DND-41 (cell line): ENCODE measurements around the gene SEC14L2.
"Not testable (repeated sequence)": the region's sequence is repeated elsewhere in the genome, so short reads cannot be mapped to it uniquely, and the experiment has no call there.

Experiments
- EZH2 ChIP-seq: IDR thresholded peaks from 3 replicates; pipeline ENCODE4 v1.6.1; 2012; ENCODE audit warnings: borderline replicate concordance, low read depth, mild to moderate bottlenecking, moderate library complexity, low read length, inconsistent platforms; ENCODE audit not compliant: severe bottlenecking
- TF ChIP-seq, protein P1 (sequence below): IDR thresholded peaks from 2 replicates; pipeline ENCODE4 v1.5.1; 2012; ENCODE audit warnings: borderline replicate concordance, low read length, moderate library complexity, mild to moderate bottlenecking; ENCODE audit not compliant: poor library complexity, severe bottlenecking; ENCODE audit errors: extremely low read depth

DNA sequence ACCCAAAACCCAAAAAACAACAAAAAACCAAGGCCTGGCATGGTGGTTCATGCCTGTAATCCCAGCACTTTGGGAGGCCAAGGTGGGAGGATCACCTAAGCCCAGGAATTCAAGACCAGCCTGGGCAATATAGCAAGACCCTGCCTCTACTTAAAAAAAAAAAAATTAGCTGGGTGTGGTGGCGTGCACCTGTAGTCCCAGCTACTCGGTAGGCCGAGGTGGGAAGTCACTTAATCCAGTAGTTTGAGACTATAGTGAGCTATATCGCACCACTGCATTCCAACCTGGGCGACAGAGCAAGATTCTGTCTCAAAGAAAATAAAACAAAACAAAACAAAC, 5.9 kb downstream of the SEC14L2 start:
- TF ChIP-seq EZH2: not testable (repeated sequence)
- TF ChIP-seq, protein P1, sequence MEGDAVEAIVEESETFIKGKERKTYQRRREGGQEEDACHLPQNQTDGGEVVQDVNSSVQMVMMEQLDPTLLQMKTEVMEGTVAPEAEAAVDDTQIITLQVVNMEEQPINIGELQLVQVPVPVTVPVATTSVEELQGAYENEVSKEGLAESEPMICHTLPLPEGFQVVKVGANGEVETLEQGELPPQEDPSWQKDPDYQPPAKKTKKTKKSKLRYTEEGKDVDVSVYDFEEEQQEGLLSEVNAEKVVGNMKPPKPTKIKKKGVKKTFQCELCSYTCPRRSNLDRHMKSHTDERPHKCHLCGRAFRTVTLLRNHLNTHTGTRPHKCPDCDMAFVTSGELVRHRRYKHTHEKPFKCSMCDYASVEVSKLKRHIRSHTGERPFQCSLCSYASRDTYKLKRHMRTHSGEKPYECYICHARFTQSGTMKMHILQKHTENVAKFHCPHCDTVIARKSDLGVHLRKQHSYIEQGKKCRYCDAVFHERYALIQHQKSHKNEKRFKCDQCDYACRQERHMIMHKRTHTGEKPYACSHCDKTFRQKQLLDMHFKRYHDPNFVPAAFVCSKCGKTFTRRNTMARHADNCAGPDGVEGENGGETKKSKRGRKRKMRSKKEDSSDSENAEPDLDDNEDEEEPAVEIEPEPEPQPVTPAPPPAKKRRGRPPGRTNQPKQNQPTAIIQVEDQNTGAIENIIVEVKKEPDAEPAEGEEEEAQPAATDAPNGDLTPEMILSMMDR: not testable (repeated sequence)
